ENCODE data around the gene SASH1. TPM values are rescaled to one million over a fixed set of nuclear protein-coding genes. Genes with fewer than 3 reads are reported as not detected.

Gene SASH1
- total and polyA plus RNA-seq, 8 donors, result 5.8 to 82.6 (median 16.3) TPM

- DNase-seq, result no peak
- no peaks in the 10 kb centered on the region for H3K36me3 ChIP-seq
- peaks cover 4 to 16% (median 11%) of the 10 kb centered on the region in 4 donors for H3K4me1 ChIP-seq
- H3K27ac ChIP-seq, result no peak overlapping the region
- no peak overlapping the region for H3K4me3 ChIP-seq
- TF ChIP-seq POLR2AphosphoS5 (IDR thresholded peaks at IDR 0.05), result no peak
- no peak for TF ChIP-seq EP300 (IDR thresholded peaks at IDR 0.05)
- no peak for TF ChIP-seq CTCF (IDR thresholded peaks at IDR 0.05)
- TF ChIP-seq POLR2A (IDR thresholded peaks at IDR 0.05), result no peak
- intact Hi-C loops (cut with DNase I; ENCODE audit: low total_unique reads), result loop anchor here (10.0 kb wide), 1 partner anchor 392 kb away; no protein-coding TSS in a partner anchor
- H3K27me3 ChIP-seq, result no peaks in the 10 kb centered on the region
- H3K9me3 ChIP-seq, result no peaks in the 10 kb centered on the region
- WGBS, 5 donors, result 79 to 93% (median 87%) methylated on average over 3 to 5 of the region's 5 CpGs
Measured at GRCh38 chr6:148563066-148563465, 220.4 kb downstream of the SASH1 start.

DNA sequence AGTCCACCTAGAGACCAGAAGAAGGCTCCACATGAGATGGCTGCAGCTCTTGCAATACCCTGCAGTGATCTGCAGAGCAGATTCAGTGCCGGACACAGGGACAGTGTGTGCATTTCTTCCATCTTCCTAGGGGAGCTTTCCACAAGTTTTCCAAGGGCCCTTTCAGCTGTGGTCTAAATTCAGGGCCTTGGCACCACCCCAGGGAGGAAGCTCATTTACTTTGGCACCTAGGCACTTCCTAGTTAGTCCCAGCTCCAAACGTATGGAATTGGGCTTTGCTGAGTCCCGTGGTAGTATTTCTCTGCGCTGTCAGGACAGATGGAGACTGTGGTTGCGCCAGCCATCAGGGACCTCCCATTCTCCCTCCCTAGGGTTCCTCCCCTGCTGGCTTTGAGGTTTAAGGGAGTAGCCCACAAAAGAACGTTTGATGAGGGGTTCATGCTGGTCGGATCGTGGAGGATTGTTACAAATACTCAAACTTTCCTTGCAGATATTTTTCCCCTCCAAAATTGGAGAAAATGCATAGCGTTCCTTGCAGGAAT lies 221.9 kb downstream of the SASH1 start:
- no peak overlapping the region for H3K4me3 ChIP-seq
- H3K36me3 ChIP-seq, result no peaks in the 10 kb centered on the region
- H3K27ac ChIP-seq, result no peak overlapping the region
- intact Hi-C loops (cut with DNase I; ENCODE audit: low total_unique reads), result loop anchor here (10.0 kb wide), 1 partner anchor 390 kb away; no protein-coding TSS in a partner anchor
- peaks cover 4 to 15% (median 10%) of the 10 kb centered on the region in 4 donors for H3K4me1 ChIP-seq
- no peak for DNase-seq
- H3K9me3 ChIP-seq, result no peaks in the 10 kb centered on the region
- H3K27me3 ChIP-seq, result no peaks in the 10 kb centered on the region
- WGBS, 5 donors, result 75 to 86% (median 81%) methylated on average over 9 of the region's 9 CpGs
- no peak for TF ChIP-seq CTCF (IDR thresholded peaks at IDR 0.05)
- no peak for TF ChIP-seq EP300 (IDR thresholded peaks at IDR 0.05)
- TF ChIP-seq POLR2A (IDR thresholded peaks at IDR 0.05), result no peak
- TF ChIP-seq POLR2AphosphoS5 (IDR thresholded peaks at IDR 0.05), result no peak

DNA sequence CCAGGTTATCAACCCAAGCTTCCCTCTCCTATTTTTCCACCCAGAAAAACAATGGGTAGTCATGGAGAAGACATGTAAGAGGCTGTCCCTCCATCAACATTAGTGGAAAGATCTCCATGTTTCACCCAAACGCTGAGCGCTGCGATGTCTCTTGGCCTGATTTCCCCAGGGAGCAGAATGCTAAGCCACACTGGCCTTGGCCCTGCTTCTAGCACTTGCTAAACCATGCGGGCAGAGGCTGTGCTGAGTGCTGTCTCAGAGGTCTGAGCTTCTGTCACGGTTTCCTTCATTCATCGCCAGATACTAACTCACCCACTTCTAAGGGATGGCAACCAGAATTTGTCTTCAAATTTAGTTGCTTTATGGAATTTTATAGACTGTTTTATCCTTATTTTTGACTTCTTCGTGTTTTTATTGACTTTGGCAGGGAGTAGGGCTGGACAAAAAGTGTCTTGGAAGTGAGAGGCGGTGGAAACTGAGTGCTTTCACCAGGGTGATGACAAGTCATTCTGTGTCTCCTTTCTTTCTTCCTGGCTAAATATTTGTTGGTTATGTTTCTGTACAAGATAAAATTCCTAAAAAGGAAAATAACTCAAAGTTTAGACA lies 222.8 kb downstream of the SASH1 start:
- Histone ChIP-seq H3K4me1 (peaks cover 0 to 7% (median 3%) of the 10 kb centered on the region in 4 donors), H3K9me3 (no peaks in the 10 kb centered on the region), H3K27me3 (no peaks in the 10 kb centered on the region), H3K27ac (no peak overlapping the region), H3K4me3 (no peak overlapping the region), H3K36me3 (no peaks in the 10 kb centered on the region)
- intact Hi-C loops (cut with DNase I; ENCODE audit: low total_unique reads), result loop anchor here (10.0 kb wide), 1 partner anchor 389 kb away; no protein-coding TSS in a partner anchor
- DNase-seq, result no peak
- TF ChIP-seq POLR2AphosphoS5 (IDR thresholded peaks at IDR 0.05), result no peak
- no peak for TF ChIP-seq CTCF (IDR thresholded peaks at IDR 0.05)
- TF ChIP-seq EP300 (IDR thresholded peaks at IDR 0.05), result no peak
- TF ChIP-seq POLR2A (IDR thresholded peaks at IDR 0.05), result no peak
- WGBS, 5 donors, result 83 to 86% (median 85%) methylated on average over 8 of the region's 8 CpGs

- no peak overlapping the region for H3K4me3 ChIP-seq
- H3K4me1 ChIP-seq, result peaks cover 0 to 6% (median 3%) of the 10 kb centered on the region in 4 donors
- no peaks in the 10 kb centered on the region for H3K36me3 ChIP-seq
- intact Hi-C loops (cut with DNase I; ENCODE audit: low total_unique reads), result loop anchor here (10.0 kb wide), 1 partner anchor 389 kb away; no protein-coding TSS in a partner anchor
- TF ChIP-seq POLR2AphosphoS5 (IDR thresholded peaks at IDR 0.05), result peak in 2 of 3 donors; percentile 13 to 60
- no peak for TF ChIP-seq CTCF (IDR thresholded peaks at IDR 0.05)
- no peaks in the 10 kb centered on the region for H3K9me3 ChIP-seq
- WGBS, 5 donors, result 68 to 73% (median 70%) methylated on average over 12 of the region's 12 CpGs
- no peaks in the 10 kb centered on the region for H3K27me3 ChIP-seq
- H3K27ac ChIP-seq, result peak overlapping the region in 1 of 5 donors; percentile 37
- DNase-seq, result peak; percentile 44 to 48
Measured at GRCh38 chr6:148565930-148566663, 223.5 kb downstream of the SASH1 start.
